Measurements from ENCODE around the gene UNC13C. TPM values are rescaled to one million over a fixed set of nuclear protein-coding genes. Genes with fewer than 3 reads are reported as not detected.

Gene UNC13C
- total and polyA plus RNA-seq, 5 experiments from 2014 or later = not detected

GRCh38 chr15:54618120-54618519 is 639.9 kb downstream of the UNC13C start:
- H3K36me3 Mint-ChIP-seq = no peaks in the 10 kb centered on the region
- DNase-seq (no peak), ATAC-seq (no peak)
- H3K4me3 Mint-ChIP-seq = no peak overlapping the region
- POLR2A ChIA-PET = no interaction called here
- peaks cover 0 to 10% (median 1%) of the 10 kb centered on the region in 5 donors for H3K27me3 Mint-ChIP-seq
- no peaks in the 10 kb centered on the region for H3K4me1 Mint-ChIP-seq
- H3K27ac Mint-ChIP-seq = no peak overlapping the region
- H3K9me3 Mint-ChIP-seq = peaks cover 0 to 2% (median 0%) of the 10 kb centered on the region in 9 donors

- POLR2A ChIA-PET = no interaction called here
- Mint-ChIP-seq H3K27me3 (peaks cover 0 to 10% (median 4%) of the 10 kb centered on the region in 5 donors), H3K9me3 (peaks cover 0 to 2% (median 0%) of the 10 kb centered on the region in 9 donors), H3K36me3 (no peaks in the 10 kb centered on the region), H3K4me3 (no peak overlapping the region), H3K4me1 (no peaks in the 10 kb centered on the region), H3K27ac (no peak overlapping the region)
- ATAC-seq = no peak
- no peak for DNase-seq
These were observed 640.9 kb downstream of the UNC13C start for GRCh38 chr15:54619180-54619579.

DNA sequence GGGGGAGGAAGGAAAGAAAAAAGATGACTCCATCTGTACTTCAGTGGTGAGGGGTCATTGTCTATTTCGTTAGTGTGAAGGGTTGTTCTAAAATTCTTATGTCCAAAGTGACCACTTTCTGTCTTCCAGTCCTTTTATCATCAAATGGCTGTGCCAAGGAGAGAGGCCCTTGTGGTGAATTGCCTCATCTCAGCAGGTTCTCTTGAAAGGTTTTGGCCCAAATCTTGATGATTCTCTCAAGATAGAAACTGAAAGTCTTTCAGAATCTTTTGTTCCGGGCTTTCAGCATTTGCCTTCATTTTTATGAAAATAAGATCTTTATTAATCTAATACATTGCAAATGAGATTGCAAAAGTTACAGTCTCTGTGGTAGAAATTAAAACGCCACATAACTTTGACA is 642.7 kb downstream of the UNC13C start:
- Mint-ChIP-seq H3K36me3 (no peaks in the 10 kb centered on the region), H3K9me3 (peaks cover 0 to 2% (median 0%) of the 10 kb centered on the region in 9 donors), H3K4me1 (no peaks in the 10 kb centered on the region), H3K27ac (no peak overlapping the region), H3K4me3 (no peak overlapping the region), H3K27me3 (peaks cover 0 to 8% (median 2%) of the 10 kb centered on the region in 5 donors)
- ATAC-seq = no peak
- POLR2A ChIA-PET = no interaction called here
- DNase-seq = no peak

DNA sequence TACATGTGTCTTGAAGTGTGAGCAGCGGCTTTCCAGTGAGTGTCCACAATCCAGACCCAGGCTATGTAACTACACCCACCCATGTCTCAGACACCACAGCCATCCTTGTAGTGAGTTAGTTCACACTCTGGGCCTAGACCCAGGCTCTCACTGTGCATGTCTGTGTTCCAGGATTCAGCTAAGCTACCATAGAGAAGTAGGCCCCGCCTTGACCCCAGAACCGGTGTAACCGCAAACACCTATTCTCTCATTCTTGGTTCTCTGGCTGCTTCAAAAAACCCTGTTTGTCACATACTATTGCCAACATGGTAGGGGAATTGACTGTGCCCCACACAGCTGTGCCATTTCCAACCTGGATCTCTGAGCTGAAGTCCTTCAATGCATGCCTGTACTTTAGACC is 657.9 kb downstream of the UNC13C start:
- DNase-seq (no peak), ATAC-seq (no peak)
- Mint-ChIP-seq H3K4me3 (no peak overlapping the region), H3K9me3 (peaks cover 5 to 24% (median 14%) of the 10 kb centered on the region in 9 donors), H3K36me3 (peaks cover 0 to 11% (median 0%) of the 10 kb centered on the region in 3 donors), H3K27ac (no peak overlapping the region), H3K4me1 (no peaks in the 10 kb centered on the region), H3K27me3 (no peaks in the 10 kb centered on the region)
- POLR2A ChIA-PET = no interaction called here

DNA sequence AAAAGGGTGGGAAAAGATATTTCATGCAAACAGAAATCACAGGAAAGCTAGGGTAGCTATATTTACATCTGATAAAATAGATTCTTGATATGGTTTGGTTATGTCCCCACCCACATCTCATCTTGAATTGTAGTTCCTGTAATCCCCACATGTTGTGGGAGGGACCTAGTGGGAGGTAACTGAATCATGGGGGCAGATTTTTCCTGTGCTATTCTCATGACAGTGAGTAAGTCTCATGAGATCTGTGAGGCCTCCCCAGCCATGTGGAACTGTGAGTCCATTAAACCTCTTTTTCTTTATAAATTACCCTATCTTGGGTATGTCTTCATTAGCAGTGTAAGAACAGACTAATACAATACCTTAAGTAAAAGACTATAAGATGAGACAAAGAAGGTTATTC is 660.4 kb downstream of the UNC13C start:
- Mint-ChIP-seq H3K27ac (no peak overlapping the region), H3K27me3 (no peaks in the 10 kb centered on the region), H3K4me1 (no peaks in the 10 kb centered on the region), H3K36me3 (peaks cover 0 to 11% (median 0%) of the 10 kb centered on the region in 3 donors), H3K4me3 (no peak overlapping the region), H3K9me3 (peaks cover 5 to 24% (median 14%) of the 10 kb centered on the region in 9 donors)
- POLR2A ChIA-PET = no interaction called here
- DNase-seq (no peak), ATAC-seq (no peak)

DNA sequence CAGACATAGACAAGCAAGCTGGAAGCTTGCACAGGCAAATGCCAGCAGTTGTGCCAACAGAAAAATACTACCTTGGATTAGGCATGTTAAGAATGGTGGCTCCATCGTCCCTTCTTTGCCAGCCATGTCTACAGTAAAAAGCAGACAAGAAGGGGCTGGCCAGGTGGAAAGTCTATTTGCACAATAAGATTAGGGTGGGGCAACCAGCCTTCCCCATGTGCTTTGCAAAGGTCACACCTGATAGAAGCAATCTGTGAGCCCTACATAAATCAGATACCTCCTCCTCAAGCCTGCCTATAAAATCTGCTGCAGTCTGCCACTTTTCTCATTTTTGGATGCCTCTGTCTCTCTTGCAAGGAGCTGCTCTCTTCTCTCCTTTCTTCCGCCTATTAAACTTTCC is 662.6 kb downstream of the UNC13C start:
- peaks cover 5 to 26% (median 14%) of the 10 kb centered on the region in 9 donors for H3K9me3 Mint-ChIP-seq
- no peaks in the 10 kb centered on the region for H3K27me3 Mint-ChIP-seq
- POLR2A ChIA-PET = no interaction called here
- H3K4me1 Mint-ChIP-seq = no peaks in the 10 kb centered on the region
- DNase-seq = no peak
- ATAC-seq = no peak
- no peak overlapping the region for H3K27ac Mint-ChIP-seq
- no peak overlapping the region for H3K4me3 Mint-ChIP-seq
- peaks cover 0 to 11% (median 0%) of the 10 kb centered on the region in 3 donors for H3K36me3 Mint-ChIP-seq

DNA sequence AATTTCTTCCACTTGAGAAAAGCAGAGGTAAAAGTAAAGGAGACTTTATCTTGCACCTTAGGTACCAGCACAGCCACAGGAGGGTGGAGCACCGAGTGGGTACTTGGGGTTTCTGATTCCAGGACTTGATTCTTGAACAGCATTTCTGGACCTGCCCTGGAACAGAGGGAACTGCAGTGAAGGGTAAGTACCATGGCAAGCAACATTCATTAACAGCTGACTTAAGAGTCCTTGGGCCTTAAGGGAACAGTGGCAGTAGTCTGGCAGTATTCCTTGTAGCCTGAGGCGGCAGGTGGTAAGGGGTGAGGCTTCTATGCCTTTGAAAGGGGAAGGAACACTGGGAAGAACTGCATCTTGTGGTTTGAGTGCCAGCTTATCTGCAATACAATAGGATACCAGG is 666.6 kb downstream of the UNC13C start:
- Mint-ChIP-seq H3K9me3 (peaks cover 5 to 38% (median 11%) of the 10 kb centered on the region in 9 donors), H3K4me1 (no peaks in the 10 kb centered on the region), H3K27me3 (no peaks in the 10 kb centered on the region), H3K27ac (no peak overlapping the region), H3K4me3 (no peak overlapping the region), H3K36me3 (peaks cover 0 to 4% (median 0%) of the 10 kb centered on the region in 3 donors)
- DNase-seq (no peak), ATAC-seq (no peak)
- POLR2A ChIA-PET = no interaction called here

DNA sequence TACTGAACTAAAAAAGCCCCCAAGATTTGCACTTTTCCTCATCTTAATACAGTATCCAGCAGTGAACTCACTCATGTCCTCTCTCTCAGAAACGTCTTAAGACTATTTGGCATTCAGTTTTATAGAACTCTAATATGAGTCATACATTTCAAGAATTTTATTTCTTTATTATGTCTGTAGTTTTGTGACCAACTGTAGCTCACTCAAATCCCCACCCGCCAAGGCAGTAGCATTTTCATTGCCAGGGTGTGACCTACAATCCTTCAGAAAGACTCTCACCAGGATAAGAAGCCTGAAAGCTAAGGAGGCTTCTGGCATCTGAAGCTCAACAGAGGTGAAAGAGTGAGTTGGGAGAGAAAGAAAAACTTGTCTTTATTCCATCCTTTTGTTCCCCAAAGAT is 681.4 kb downstream of the UNC13C start:
- ATAC-seq (no peak), DNase-seq (no peak)
- Mint-ChIP-seq H3K4me3 (no peak overlapping the region), H3K4me1 (no peaks in the 10 kb centered on the region), H3K27me3 (peaks cover 2 to 15% (median 5%) of the 10 kb centered on the region in 5 donors), H3K27ac (no peak overlapping the region), H3K36me3 (no peaks in the 10 kb centered on the region), H3K9me3 (peaks cover 0 to 4% (median 0%) of the 10 kb centered on the region in 9 donors)
- POLR2A ChIA-PET = no interaction called here

- Mint-ChIP-seq H3K27ac (no peak overlapping the region), H3K9me3 (no peaks in the 10 kb centered on the region), H3K27me3 (peaks cover 2 to 15% (median 6%) of the 10 kb centered on the region in 5 donors), H3K4me1 (no peaks in the 10 kb centered on the region), H3K4me3 (no peak overlapping the region), H3K36me3 (no peaks in the 10 kb centered on the region)
- ATAC-seq (no peak), DNase-seq (no peak)
- POLR2A ChIA-PET = no interaction called here
These were observed 682.1 kb downstream of the UNC13C start for GRCh38 chr15:54660356-54660755.

- DNase-seq = no peak
- Mint-ChIP-seq H3K27me3 (peaks cover 0 to 7% (median 0%) of the 10 kb centered on the region in 5 donors), H3K36me3 (peaks cover 0 to 21% (median 2%) of the 10 kb centered on the region in 3 donors), H3K4me1 (no peaks in the 10 kb centered on the region), H3K9me3 (peaks cover 8 to 36% (median 27%) of the 10 kb centered on the region in 9 donors), H3K27ac (no peak overlapping the region), H3K4me3 (no peak overlapping the region)
- ATAC-seq = no peak
- POLR2A ChIA-PET = no interaction called here
These were observed 697.0 kb downstream of the UNC13C start for GRCh38 chr15:54675241-54675640.

DNA sequence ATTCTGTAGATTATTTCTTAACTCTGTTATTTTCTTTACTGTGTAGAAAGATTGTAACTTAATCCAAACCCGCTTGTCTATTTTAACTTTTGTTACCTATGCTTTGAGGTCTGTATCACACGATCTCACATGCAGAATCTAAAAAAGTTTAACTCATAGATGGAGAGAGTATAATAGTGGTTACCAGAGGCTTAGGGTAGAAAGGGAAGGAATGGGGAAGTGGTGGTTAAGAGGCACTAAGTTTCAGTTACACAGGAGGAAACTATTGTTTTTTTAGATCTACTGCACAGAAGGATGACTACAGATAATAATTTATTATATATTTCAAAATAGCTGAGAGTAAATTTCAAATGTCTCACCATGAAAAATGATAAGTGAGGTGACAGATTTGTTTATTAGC is 703.3 kb downstream of the UNC13C start:
- POLR2A ChIA-PET = no interaction called here
- no peaks in the 10 kb centered on the region for H3K36me3 Mint-ChIP-seq
- peaks cover 0 to 2% (median 0%) of the 10 kb centered on the region in 9 donors for H3K9me3 Mint-ChIP-seq
- no peak overlapping the region for H3K27ac Mint-ChIP-seq
- peaks cover 0 to 2% (median 0%) of the 10 kb centered on the region in 4 donors for H3K4me1 Mint-ChIP-seq
- DNase-seq = no peak
- H3K27me3 Mint-ChIP-seq = peaks cover 0 to 9% (median 1%) of the 10 kb centered on the region in 5 donors
- no peak overlapping the region for H3K4me3 Mint-ChIP-seq
- no peak for ATAC-seq

Other genes with a start within 250 kb of the UNC13C start
- not detected for gene WDR72, start 218.8 kb upstream of the UNC13C start, total RNA-seq
- gene WDR72, start 218.8 kb upstream of the UNC13C start, polyA plus RNA-seq = not detected